Fibroblast of skin of scalp (primary cell): ENCODE data around the gene LST1. TPM values are rescaled to one million over a fixed set of nuclear protein-coding genes. Genes with fewer than 3 reads are reported as not detected.

Experiments used
- DNase-seq: peaks from one replicate; pipeline ENCODE4 v3.0.0-alpha.2; 2013
- polyA plus RNA-seq, 2 experiments: library from polyadenylated mRNA; unstranded; fragments of 120-200 nt; gene quantifications; one replicate each; pipeline ENCODE4 v1.2.1, GENCODE V29; 2013; ENCODE audit not compliant: insufficient read length in 2 of 2

Gene LST1
- not detected for polyA plus RNA-seq (2013, experiment 1 of 2; ENCODE audit: insufficient read length)
- polyA plus RNA-seq (2013, experiment 2 of 2; ENCODE audit: insufficient read length) = 0.48 TPM

GRCh38 chr6:31586008-31586407, at the start of gene LST1:
Gene LST1 (plus strand): TSS chr6:31586277. CDS start chr6:31587300, 1,023 bp downstream.
- no peak for DNase-seq

- no peak for DNase-seq
Measured at GRCh38 chr6:31538805-31539400, 47.2 kb upstream of the LST1 start.

GRCh38 chr6:31540640-31541039, 45.4 kb upstream of the LST1 start:
- no peak for DNase-seq

GRCh38 chr6:31541059-31541657, 44.9 kb upstream of the LST1 start:
- DNase-seq = peak; percentile 41

- peak; percentile 98 for DNase-seq
Measured at GRCh38 chr6:31541658-31542521, 44.2 kb upstream of the LST1 start, which contains the start of gene DDX39B. Gene DDX39B (minus strand): TSS chr6:31542003. CDS start chr6:31540532, 1,471 bp downstream.

- no peak for DNase-seq
Measured at GRCh38 chr6:31543639-31544038, 42.4 kb upstream of the LST1 start.

GRCh38 chr6:31544676-31545075, 41.4 kb upstream of the LST1 start:
- DNase-seq = no peak

- no peak for DNase-seq
Measured at GRCh38 chr6:31545291-31545690, 40.8 kb upstream of the LST1 start.

- DNase-seq = peak; percentile 94
Measured at GRCh38 chr6:31546339-31546957, 39.6 kb upstream of the LST1 start, which contains the start of gene ATP6V1G2. Gene ATP6V1G2 (minus strand): TSS chr6:31546608. CDS start chr6:31546559, 49 bp downstream.

- peak; percentile 99 for DNase-seq
Measured at GRCh38 chr6:31546958-31547726, 38.9 kb upstream of the LST1 start, which contains the start of gene NFKBIL1. Gene NFKBIL1 (plus strand): TSS chr6:31547608. CDS start chr6:31547695, 87 bp downstream.

- DNase-seq = no peak
Measured at GRCh38 chr6:31547727-31548543, 38.1 kb upstream of the LST1 start.

- DNase-seq = no peak
Measured at GRCh38 chr6:31548544-31548873, 37.6 kb upstream of the LST1 start.

GRCh38 chr6:31551371-31551770, 34.7 kb upstream of the LST1 start:
- DNase-seq = peak; percentile 44

GRCh38 chr6:31556307-31556706, 29.8 kb upstream of the LST1 start:
- DNase-seq = no peak

- DNase-seq = no peak
Measured at GRCh38 chr6:31557443-31558317, 28.4 kb upstream of the LST1 start.

- DNase-seq = no peak
Measured at GRCh38 chr6:31558318-31558625, 27.8 kb upstream of the LST1 start.

- peak; percentile 25 for DNase-seq
Measured at GRCh38 chr6:31558631-31559500, 27.2 kb upstream of the LST1 start.

GRCh38 chr6:31559606-31559957, 26.5 kb upstream of the LST1 start:
- DNase-seq = no peak
